Uterus (tissue), 4 donors: ENCODE data around the gene BLOC1S3. TPM values are rescaled to one million over a fixed set of nuclear protein-coding genes. Genes with fewer than 3 reads are reported as not detected.

ENCODE experiments used
- DNase-seq, 2 donors: peaks; one replicate each; pipeline ENCODE4 v3.0.0-alpha.2; 2019 to 2020
- H3K27ac ChIP-seq, 2 donors: fragments of 200-600 bp; sonication (generic); 1 replicate in 1 of 2; 2 replicates in 1 of 2; pipeline ENCODE4 v1.5.1; 2016 to 2018
- H3K27me3 ChIP-seq, 2 donors: fragments of 200-600 bp; sonication (generic); one replicate each; pipeline ENCODE4 v1.5.1; 2018 to 2019; ENCODE audit warnings: control low read depth in 1 of 2
- H3K36me3 ChIP-seq, 2 donors: fragments of 200-600 bp; sonication (generic); one replicate each; pipeline ENCODE4 v1.5.1; 2019; ENCODE audit warnings: control low read depth in 1 of 2
- H3K4me1 ChIP-seq, 2 donors: fragments of 200-600 bp; sonication (generic); one replicate each; pipeline ENCODE4 v1.5.1; 2018 to 2019; ENCODE audit warnings: control low read depth in 1 of 2
- H3K4me3 ChIP-seq, 2 donors: fragments of 200-600 bp; sonication (generic); 1 replicate in 1 of 2; 2 replicates in 1 of 2; pipeline ENCODE4 v1.5.1; 2018 to 2019; ENCODE audit warnings: mild to moderate bottlenecking in 1 of 2
- H3K9me3 ChIP-seq, 2 donors: fragments of 200-600 bp; sonication (generic); one replicate each; pipeline ENCODE4 v1.5.1; 2019; ENCODE audit warnings: control low read depth in 1 of 2
- CTCF ChIP-seq, 4 experiments: fragments of 200-600 bp in 2 of 4; fragments of 450-650 bp in 2 of 4; sonication (generic) in 2 of 4; IDR thresholded peaks; one replicate each; pipeline ENCODE4 v1.5.1; 2016 to 2019; ENCODE audit warnings: antibody characterized with exemption in 4 of 4, mild to moderate bottlenecking in 2 of 4, moderate library complexity in 1 of 4
- POLR2A ChIP-seq, 2 donors: fragments of 450-650 bp; IDR thresholded peaks; one replicate each; pipeline ENCODE4 v1.6.1; 2016; ENCODE audit warnings: antibody characterized with exemption in 2 of 2, mild to moderate bottlenecking in 1 of 2, moderate library complexity in 1 of 2
- intact Hi-C: fragments of 100-400 bp; cut with DNase I; formaldehyde crosslinking; loops from one replicate; pipeline ENCODE4 v1.15.1; 2023; ENCODE audit warnings: low total_unique reads
- total RNA-seq, 4 donors: library from RNA; depleted of rRNA in 3 of 4; stranded (reverse); fragments of >200 nt in 3 of 4; gene quantifications; one replicate each; pipeline versions ENCODE4 v1.1.0 to v1.2.4, GENCODE V29; 2014 to 2023
- donor health status: DM: yes; HTN: yes; CAD: no.

Gene BLOC1S3
- 10 to 100 TPM in 2 of 4 donors, 1 to 10 TPM in 1, not detected in 1; 4.6 to 16.2 (median 10.2) TPM for total RNA-seq

GRCh38 chr19:45178262-45179071 lies at the start of gene BLOC1S3:
Gene BLOC1S3, plus strand, starts transcription at chr19:45178784. Its CDS starts 513 bp downstream, at chr19:45179297.
- intact Hi-C loops = no loop called here
- H3K36me3 ChIP-seq = no peaks in the 10 kb centered on the region
- TF ChIP-seq CTCF (IDR thresholded peaks at IDR 0.05) (peak; percentile 15 to 52 (median 44)), POLR2A (IDR thresholded peaks at IDR 0.05) (peak; percentile 53 to 68)

GRCh38 chr19:45128806-45129205 lies 49.8 kb upstream of the BLOC1S3 start:
- no peak for TF ChIP-seq CTCF (IDR thresholded peaks at IDR 0.05)
- no peak for TF ChIP-seq POLR2A (IDR thresholded peaks at IDR 0.05)
- H3K4me1 ChIP-seq = no peaks in the 10 kb centered on the region
- DNase-seq = no peak
- H3K27me3 ChIP-seq = no peaks in the 10 kb centered on the region
- H3K4me3 ChIP-seq = no peak overlapping the region
- H3K27ac ChIP-seq = no peak overlapping the region
- no peaks in the 10 kb centered on the region for H3K9me3 ChIP-seq
- intact Hi-C loops = no loop called here
- H3K36me3 ChIP-seq = no peaks in the 10 kb centered on the region

More at GRCh38 chr19:45178262-45179071, at the start of gene BLOC1S3:
- peaks cover 8 to 21% of the 10 kb centered on the region in 2 donors for H3K4me1 ChIP-seq
- H3K27me3 ChIP-seq = no peaks in the 10 kb centered on the region
- no peaks in the 10 kb centered on the region for H3K9me3 ChIP-seq
- H3K4me3 ChIP-seq = peak within 1 kb of the TSS; percentile 85 to 93
- H3K27ac ChIP-seq = peak within 1 kb of the TSS; percentile 84 to 96
- peak; percentile 100 for DNase-seq

GRCh38 chr19:45130236-45130635 lies 48.3 kb upstream of the BLOC1S3 start:
- no peaks in the 10 kb centered on the region for H3K36me3 ChIP-seq
- no peaks in the 10 kb centered on the region for H3K4me1 ChIP-seq
- no peak for TF ChIP-seq POLR2A (IDR thresholded peaks at IDR 0.05)
- no peak for TF ChIP-seq CTCF (IDR thresholded peaks at IDR 0.05)
- no peaks in the 10 kb centered on the region for H3K27me3 ChIP-seq
- no peaks in the 10 kb centered on the region for H3K9me3 ChIP-seq
- H3K27ac ChIP-seq = no peak overlapping the region
- no peak for DNase-seq
- intact Hi-C loops = no loop called here
- no peak overlapping the region for H3K4me3 ChIP-seq

GRCh38 chr19:45130888-45131615 lies 47.5 kb upstream of the BLOC1S3 start:
- intact Hi-C loops = no loop called here
- TF ChIP-seq CTCF (IDR thresholded peaks at IDR 0.05) (no peak), POLR2A (IDR thresholded peaks at IDR 0.05) (no peak)
- Histone ChIP-seq H3K27me3 (no peaks in the 10 kb centered on the region), H3K4me3 (no peak overlapping the region), H3K9me3 (no peaks in the 10 kb centered on the region), H3K27ac (no peak overlapping the region), H3K36me3 (no peaks in the 10 kb centered on the region), H3K4me1 (no peaks in the 10 kb centered on the region)
- DNase-seq = no peak

- Histone ChIP-seq H3K36me3 (no peaks in the 10 kb centered on the region), H3K4me3 (no peak overlapping the region), H3K9me3 (no peaks in the 10 kb centered on the region), H3K27ac (no peak overlapping the region), H3K4me1 (peaks cover 0 to 7% of the 10 kb centered on the region in 2 donors), H3K27me3 (no peaks in the 10 kb centered on the region)
- no peak for DNase-seq
- intact Hi-C loops = no loop called here
- TF ChIP-seq POLR2A (IDR thresholded peaks at IDR 0.05) = no peak
- no peak for TF ChIP-seq CTCF (IDR thresholded peaks at IDR 0.05)
Measured at GRCh38 chr19:45133661-45134060, 44.9 kb upstream of the BLOC1S3 start.
